Measurements from ENCODE around the gene RNU5B-1. TPM values are rescaled to one million over a fixed set of nuclear protein-coding genes. Genes with fewer than 3 reads are reported as not detected.

Gene RNU5B-1
- total and polyA plus RNA-seq, 2 of the 4 experiments (the other 2 are of a cell fraction) = not detected

DNA sequence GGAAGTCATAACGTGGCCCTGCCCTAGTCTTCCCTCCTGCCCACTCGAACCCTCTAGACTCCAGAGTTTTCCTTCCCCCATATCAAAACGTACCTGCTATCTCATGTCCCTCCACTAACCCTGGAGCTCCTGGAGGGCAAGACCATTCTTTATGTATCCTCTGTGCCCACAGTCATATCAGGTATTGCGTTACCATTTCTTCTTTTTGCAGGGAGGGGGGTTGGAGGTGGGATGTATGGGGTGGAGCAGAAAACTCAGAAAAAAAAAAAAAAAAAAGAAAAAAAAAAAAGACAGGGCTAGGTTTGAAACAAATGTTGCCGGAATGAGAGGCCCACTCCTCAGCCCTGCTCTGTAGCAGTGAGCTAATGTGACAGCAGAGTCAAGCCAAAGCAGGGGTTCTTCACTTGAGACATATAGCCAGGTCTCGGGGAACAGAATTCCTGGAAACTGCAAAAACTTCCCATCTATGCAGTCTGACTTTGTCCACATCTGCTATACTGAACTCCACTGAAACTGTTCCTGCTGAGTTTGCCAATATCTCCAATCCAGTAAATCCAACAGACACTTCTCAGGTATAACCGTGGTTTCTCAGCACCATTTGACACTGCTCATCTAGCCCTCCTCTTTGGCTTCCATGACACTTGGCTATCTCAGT, 48.9 kb upstream of the RNU5B-1 start:
- in situ Hi-C loops (cut with MboI; ENCODE audit: low sequenced_read_pairs) = no loop called here
- peaks cover 5% of the 10 kb centered on the region; the same call in 1 of the 2 replicates for H3K4me1 ChIP-seq (ENCODE audit: control insufficient read depth, insufficient read depth, low read length)
- H3K36me3 ChIP-seq (ENCODE audit: control insufficient read depth, insufficient read depth, low read length) = peaks cover 10% of the 10 kb centered on the region
- intact Hi-C loops (cut with micrococcal nuclease) = no loop called here
- H3K9me1 ChIP-seq (ENCODE audit: insufficient read depth, low read length) = no peaks in the 10 kb centered on the region
- H4K91ac ChIP-seq (ENCODE audit: insufficient read depth, low read depth, low read length) = no peak overlapping the region
- TF ChIP-seq CEBPB (IDR thresholded peaks at IDR 0.05; ENCODE audit: low read depth, low read length) (no peak), NFE2L2 (IDR thresholded peaks at IDR 0.05; ENCODE audit: low read depth, low read length) (no peak), MAZ (IDR thresholded peaks at IDR 0.05; ENCODE audit: borderline replicate concordance, low read depth, low read length) (no peak), CHD1 (IDR thresholded peaks at IDR 0.05; ENCODE audit: low read depth, low read length) (no peak)
- ATAC-seq (ENCODE audit: low read depth) (no peak), DNase-seq (no peak)
- no peak overlapping the region for H3K23ac ChIP-seq (ENCODE audit: low read depth, low read length)
- no TSS peak for BruUV-seq (replicated peaks)
- no peak overlapping the region for H2BK120ac ChIP-seq (ENCODE audit: low read depth, low read length)
- WGBS, 2 experiments (ENCODE audit: extremely low coverage in 2 of 2, insufficient read length in 1 of 2) = 100% methylated on average over 2 of the region's 7 CpGs; no CpG with 5 or more reads in 1 of the 2 experiments
- POLR2A ChIA-PET (ENCODE audit: unreplicated experiment) = no interaction called here
- no peak overlapping the region for H2BK15ac ChIP-seq (ENCODE audit: low read depth, low read length)
- no peak overlapping the region for H3K27ac ChIP-seq (ENCODE audit: insufficient read depth, low read length)
- H3K9ac ChIP-seq (ENCODE audit: low read depth, low read length) = no peak overlapping the region
- H2AK9ac ChIP-seq (replicated peaks; ENCODE audit: low read depth, low read length, poor library complexity) = no peak overlapping the region
- no peak overlapping the region for H3K4ac ChIP-seq (ENCODE audit: low read depth, low read length)
- no peak overlapping the region for H4K5ac ChIP-seq (ENCODE audit: low read depth, low read length)
- H2AFZ ChIP-seq (replicated peaks; ENCODE audit: low read length, poor library complexity) = no peak overlapping the region
- H3K4me2 ChIP-seq (ENCODE audit: low read depth, low read length) = no peak overlapping the region
- H2BK20ac ChIP-seq (ENCODE audit: low read depth, low read length) = no peak overlapping the region
- no peak overlapping the region for H3K14ac ChIP-seq (replicated peaks; ENCODE audit: low read depth, low read length)
- no peak overlapping the region for H3K18ac ChIP-seq (ENCODE audit: low read depth, low read length)
- no peak overlapping the region for H3K56ac ChIP-seq (ENCODE audit: extremely low read depth, insufficient read depth, low read length)
- no peaks in the 10 kb centered on the region for H4K20me1 ChIP-seq (ENCODE audit: insufficient read depth, low read length)
- dilution Hi-C loops (cut with HindIII; ENCODE audit: low sequenced_read_pairs, unreplicated experiment) = no loop called here
- no peaks in the 10 kb centered on the region for H3K27me3 ChIP-seq (ENCODE audit: control insufficient read depth, insufficient read depth, low read length)
- H2BK5ac ChIP-seq (ENCODE audit: low read depth, low read length, poor library complexity, severe bottlenecking) = no peak overlapping the region
- no peaks in the 10 kb centered on the region for H3K79me1 ChIP-seq (ENCODE audit: low read depth in 1 of 2, low read length in 2 of 2)
- no peak overlapping the region for H4K8ac ChIP-seq (ENCODE audit: low read depth in 2 of 2, low read length in 2 of 2)
- no peaks in the 10 kb centered on the region for H3K9me3 ChIP-seq (ENCODE audit: control insufficient read depth, insufficient read depth, low read length)
- no peak overlapping the region for H3K4me3 ChIP-seq (ENCODE audit: insufficient read depth, low read depth, low read length)
- CTCF ChIA-PET = no interaction called here
- no peak overlapping the region for H2AK5ac ChIP-seq (ENCODE audit: low read depth, low read length)
